Measurements from ENCODE around the gene ANKFN1. TPM values are rescaled to one million over a fixed set of nuclear protein-coding genes. Genes with fewer than 3 reads are reported as not detected.

The ANKFN1 gene
- total RNA-seq, 6 experiments from 2014 or later, result 0.07 to 0.81 (median 0.45) TPM

GRCh38 chr17:56289321-56289720 is 136.0 kb downstream of the ANKFN1 start:
- peak overlapping the region; percentile 93 for H3K27ac Mint-ChIP-seq
- H3K4me3 Mint-ChIP-seq, result peak overlapping the region; percentile 81; the same call in 1 of the 2 replicates
- peaks cover 66% of the 10 kb centered on the region for H3K4me1 Mint-ChIP-seq (ENCODE audit: low read depth)
- no peaks in the 10 kb centered on the region for H3K27me3 Mint-ChIP-seq (ENCODE audit: insufficient read depth)
- DNase-seq, result peak; percentile 30
- TF ChIP-seq, protein P1, sequence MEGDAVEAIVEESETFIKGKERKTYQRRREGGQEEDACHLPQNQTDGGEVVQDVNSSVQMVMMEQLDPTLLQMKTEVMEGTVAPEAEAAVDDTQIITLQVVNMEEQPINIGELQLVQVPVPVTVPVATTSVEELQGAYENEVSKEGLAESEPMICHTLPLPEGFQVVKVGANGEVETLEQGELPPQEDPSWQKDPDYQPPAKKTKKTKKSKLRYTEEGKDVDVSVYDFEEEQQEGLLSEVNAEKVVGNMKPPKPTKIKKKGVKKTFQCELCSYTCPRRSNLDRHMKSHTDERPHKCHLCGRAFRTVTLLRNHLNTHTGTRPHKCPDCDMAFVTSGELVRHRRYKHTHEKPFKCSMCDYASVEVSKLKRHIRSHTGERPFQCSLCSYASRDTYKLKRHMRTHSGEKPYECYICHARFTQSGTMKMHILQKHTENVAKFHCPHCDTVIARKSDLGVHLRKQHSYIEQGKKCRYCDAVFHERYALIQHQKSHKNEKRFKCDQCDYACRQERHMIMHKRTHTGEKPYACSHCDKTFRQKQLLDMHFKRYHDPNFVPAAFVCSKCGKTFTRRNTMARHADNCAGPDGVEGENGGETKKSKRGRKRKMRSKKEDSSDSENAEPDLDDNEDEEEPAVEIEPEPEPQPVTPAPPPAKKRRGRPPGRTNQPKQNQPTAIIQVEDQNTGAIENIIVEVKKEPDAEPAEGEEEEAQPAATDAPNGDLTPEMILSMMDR (IDR thresholded peaks at IDR 0.05), result no peak
- H3K9me3 Mint-ChIP-seq, result no peaks in the 10 kb centered on the region
- no peaks in the 10 kb centered on the region; the same call in 1 of the 2 replicates for H3K36me3 Mint-ChIP-seq (ENCODE audit: low read depth)

DNA sequence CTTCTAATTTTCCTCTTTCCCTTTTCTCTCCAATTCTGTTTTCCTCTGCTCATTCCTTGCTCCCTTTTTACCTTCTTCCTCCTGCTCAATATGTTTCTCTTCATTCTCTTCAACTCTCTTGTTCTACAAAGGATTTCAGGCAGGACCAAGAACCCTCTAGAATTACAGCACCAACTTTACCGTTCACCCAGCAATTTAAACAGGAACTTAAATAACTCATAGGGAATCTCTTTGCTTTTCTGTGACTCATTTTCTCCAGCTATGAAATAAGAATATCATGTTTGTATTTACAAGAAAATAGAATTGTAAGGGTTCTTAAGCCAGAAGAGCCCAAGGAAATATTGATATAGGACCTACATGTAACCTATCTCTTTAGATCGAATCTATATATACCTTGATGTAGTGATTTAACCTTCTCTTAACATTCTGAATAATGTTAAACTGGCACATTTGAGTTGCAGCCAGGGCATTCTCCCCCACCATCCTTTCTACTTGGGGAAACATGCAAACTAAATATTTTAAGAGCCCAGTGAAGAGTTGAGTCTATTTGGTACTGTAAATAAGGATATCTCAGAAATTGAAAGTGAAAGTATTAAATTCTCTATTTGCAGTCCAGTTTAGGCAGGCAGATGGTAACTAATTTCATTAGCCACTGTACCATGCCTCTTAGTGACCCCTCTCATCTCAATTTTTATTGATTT is 137.0 kb downstream of the ANKFN1 start:
- peaks cover 66% of the 10 kb centered on the region for H3K4me1 Mint-ChIP-seq (ENCODE audit: low read depth)
- TF ChIP-seq, protein P1 (IDR thresholded peaks at IDR 0.05), result no peak
- no peaks in the 10 kb centered on the region; the same call in 1 of the 2 replicates for H3K36me3 Mint-ChIP-seq (ENCODE audit: low read depth)
- peak overlapping the region; percentile 81 for H3K4me3 Mint-ChIP-seq
- H3K27ac Mint-ChIP-seq, result peak overlapping the region; percentile 93
- no peaks in the 10 kb centered on the region for H3K9me3 Mint-ChIP-seq
- DNase-seq, result no peak
- H3K27me3 Mint-ChIP-seq (ENCODE audit: insufficient read depth), result no peaks in the 10 kb centered on the region

- peaks cover 66% of the 10 kb centered on the region for H3K4me1 Mint-ChIP-seq (ENCODE audit: low read depth)
- TF ChIP-seq, protein P1 (IDR thresholded peaks at IDR 0.05), result no peak
- peak overlapping the region; percentile 93 for H3K27ac Mint-ChIP-seq
- H3K9me3 Mint-ChIP-seq, result no peaks in the 10 kb centered on the region
- H3K36me3 Mint-ChIP-seq (ENCODE audit: low read depth), result no peaks in the 10 kb centered on the region; the same call in 1 of the 2 replicates
- DNase-seq, result no peak
- H3K27me3 Mint-ChIP-seq (ENCODE audit: insufficient read depth), result no peaks in the 10 kb centered on the region
- peak overlapping the region; percentile 81 for H3K4me3 Mint-ChIP-seq
These were observed 137.5 kb downstream of the ANKFN1 start for GRCh38 chr17:56290802-56291118.

DNA sequence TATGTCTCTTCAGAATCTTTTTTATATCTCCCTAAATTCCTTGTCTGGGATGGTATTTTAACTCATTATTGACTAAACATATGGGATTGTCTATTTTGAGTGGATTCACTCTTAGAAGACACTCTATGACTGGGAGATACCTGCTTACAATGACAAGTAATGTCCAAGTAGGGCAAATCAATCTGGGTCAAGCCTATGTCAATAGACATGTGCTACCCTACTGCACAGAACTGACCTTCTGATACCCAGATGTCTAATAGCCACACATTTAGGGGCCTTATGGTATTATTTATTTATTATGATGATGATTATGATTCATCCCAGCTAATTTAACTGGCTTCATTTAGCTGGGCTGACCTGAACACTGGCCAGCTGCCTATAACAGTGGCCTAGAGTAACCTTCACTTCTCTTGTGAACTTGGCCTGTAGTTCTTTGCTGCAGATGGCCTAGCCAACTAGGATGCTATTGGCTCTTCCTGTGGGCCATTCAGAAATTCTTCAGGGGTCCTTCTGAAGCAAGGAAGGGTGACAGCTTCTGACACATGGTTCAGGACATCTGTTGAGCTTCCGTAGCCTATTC is 138.0 kb downstream of the ANKFN1 start:
- no peak for DNase-seq
- Mint-ChIP-seq H3K27me3 (ENCODE audit: insufficient read depth) (no peaks in the 10 kb centered on the region), H3K4me1 (ENCODE audit: low read depth) (peaks cover 66% of the 10 kb centered on the region), H3K36me3 (ENCODE audit: low read depth) (no peaks in the 10 kb centered on the region; the same call in 1 of the 2 replicates), H3K4me3 (peak overlapping the region; percentile 65; the same call in 1 of the 2 replicates), H3K27ac (peak overlapping the region; percentile 93), H3K9me3 (no peaks in the 10 kb centered on the region)
- TF ChIP-seq, protein P1 (IDR thresholded peaks at IDR 0.05), result no peak

DNA sequence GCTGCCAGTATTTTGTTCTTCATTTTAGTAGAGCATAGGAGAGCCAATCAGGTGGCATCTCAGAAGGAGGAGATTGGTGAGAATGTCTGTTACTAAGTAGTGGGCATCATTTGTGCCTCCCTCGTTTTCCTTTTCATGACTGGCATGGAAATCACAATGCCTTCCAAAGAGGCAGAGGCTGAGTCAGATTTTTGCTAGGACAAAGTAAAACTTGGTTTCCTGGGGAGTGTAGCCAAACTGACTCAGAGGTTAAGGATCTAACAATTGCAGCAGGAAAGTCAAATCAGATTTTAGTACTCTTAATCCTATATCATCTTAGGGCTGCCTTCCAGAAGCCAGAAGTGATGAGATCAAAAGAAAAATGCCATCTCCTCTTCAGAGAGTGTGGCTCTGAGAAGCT is 138.7 kb downstream of the ANKFN1 start:
- Mint-ChIP-seq H3K27ac (peak overlapping the region; percentile 93), H3K36me3 (ENCODE audit: low read depth) (no peaks in the 10 kb centered on the region; the same call in 1 of the 2 replicates), H3K4me3 (peak overlapping the region; percentile 65), H3K9me3 (no peaks in the 10 kb centered on the region), H3K4me1 (ENCODE audit: low read depth) (peaks cover 71% of the 10 kb centered on the region), H3K27me3 (ENCODE audit: insufficient read depth) (no peaks in the 10 kb centered on the region)
- TF ChIP-seq, protein P1 (IDR thresholded peaks at IDR 0.05), result no peak
- DNase-seq, result peak; percentile 89

Data from HFFc6 (cell line).